GM18498 (cell line): Measurements from ENCODE around the gene CCDC148.

Experiments
- ATAC-seq: cut with Tn5 transposase; IDR thresholded peaks from one replicate; pipeline ENCODE4 v1.9.1; 2021; ENCODE audit warnings: mild to moderate bottlenecking, moderate library complexity; ENCODE audit not compliant: unreplicated experiment

Gene CCDC148

GRCh38 chr2:158184556-158185343 is 271.8 kb downstream of the CCDC148 start:
- no peak for ATAC-seq

- no peak for ATAC-seq
Observed at GRCh38 chr2:158184001-158184400, 272.6 kb downstream of the CCDC148 start.

- no peak for ATAC-seq
Observed at GRCh38 chr2:158182676-158183295, 273.8 kb downstream of the CCDC148 start.

- ATAC-seq: no peak
Observed at GRCh38 chr2:158181171-158181570, 275.4 kb downstream of the CCDC148 start.

GRCh38 chr2:158179660-158180059 is 276.9 kb downstream of the CCDC148 start:
- ATAC-seq: no peak

GRCh38 chr2:158178646-158179045 is 277.9 kb downstream of the CCDC148 start:
- ATAC-seq: no peak

GRCh38 chr2:158174956-158175355 is 281.6 kb downstream of the CCDC148 start:
- no peak for ATAC-seq

GRCh38 chr2:158174495-158174894 is 282.1 kb downstream of the CCDC148 start:
- ATAC-seq: no peak

GRCh38 chr2:158172719-158173118 is 283.8 kb downstream of the CCDC148 start:
- no peak for ATAC-seq

GRCh38 chr2:158154596-158154995 is 302.0 kb downstream of the CCDC148 start:
- no peak for ATAC-seq

GRCh38 chr2:158153270-158154015 is 303.1 kb downstream of the CCDC148 start:
- no peak for ATAC-seq

- no peak for ATAC-seq
Observed at GRCh38 chr2:158144914-158145625, 311.5 kb downstream of the CCDC148 start.

GRCh38 chr2:158143703-158144360 is 312.7 kb downstream of the CCDC148 start:
- ATAC-seq: no peak

- no peak for ATAC-seq
Observed at GRCh38 chr2:158142568-158143332, 313.8 kb downstream of the CCDC148 start.

GRCh38 chr2:158142165-158142564 is 314.4 kb downstream of the CCDC148 start:
- ATAC-seq: no peak

GRCh38 chr2:158140201-158140600 is 316.4 kb downstream of the CCDC148 start:
- ATAC-seq: no peak

GRCh38 chr2:158138255-158138654 is 318.3 kb downstream of the CCDC148 start:
- ATAC-seq: no peak

- ATAC-seq: no peak
Observed at GRCh38 chr2:158135096-158135495, 321.5 kb downstream of the CCDC148 start.

- ATAC-seq: no peak
Observed at GRCh38 chr2:158134655-158135054, 321.9 kb downstream of the CCDC148 start.

- ATAC-seq: no peak
Observed at GRCh38 chr2:158134055-158134454, 322.5 kb downstream of the CCDC148 start.
